ENCODE results near the gene CPT1C.
"Not testable (repeated sequence)": the region's sequence is repeated elsewhere in the genome, so short reads cannot be mapped to it uniquely, and the experiment has no call there.

The CPT1C gene

GRCh38 chr19:49699364-49699763, 8.4 kb downstream of the CPT1C start:
- no peak for DNase-seq (ENCODE audit: insufficient read length, low spot score)
- no peak for FAIRE-seq

GRCh38 chr19:49700563-49700962, 9.6 kb downstream of the CPT1C start:
- DNase-seq (ENCODE audit: insufficient read length, low spot score) (no peak), FAIRE-seq (no peak)

DNA sequence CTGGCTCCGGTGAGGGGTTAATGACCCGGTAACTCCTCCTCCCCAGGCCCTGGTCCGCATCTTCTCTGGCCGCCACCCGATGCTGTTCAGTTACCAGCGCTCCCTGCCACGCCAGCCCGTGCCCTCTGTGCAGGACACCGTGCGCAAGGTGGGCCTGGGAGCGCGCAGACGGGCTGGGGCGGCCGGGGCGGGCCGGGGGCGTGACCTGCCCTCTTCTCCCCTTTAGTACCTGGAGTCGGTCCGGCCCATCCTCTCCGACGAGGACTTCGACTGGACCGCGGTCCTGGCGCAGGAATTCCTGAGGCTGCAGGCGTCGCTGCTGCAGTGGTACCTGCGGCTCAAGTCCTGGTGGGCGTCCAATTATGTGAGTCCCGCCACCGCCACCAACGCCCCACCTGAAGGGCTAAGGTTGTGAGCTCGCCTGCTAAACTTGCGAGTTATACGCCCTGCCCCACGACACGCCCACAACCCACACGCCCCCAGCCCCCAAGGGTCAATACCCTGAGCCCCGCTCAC, 10.4 kb downstream of the CPT1C start:
- no peak for DNase-seq (ENCODE audit: insufficient read length, low spot score)

GRCh38 chr19:49704888-49705642, 14.1 kb downstream of the CPT1C start:
- FAIRE-seq: no peak
- no peak for DNase-seq (ENCODE audit: insufficient read length, low spot score)

More for the DNA sequence above, 10.4 kb downstream of the CPT1C start:
- FAIRE-seq: no peak

DNA sequence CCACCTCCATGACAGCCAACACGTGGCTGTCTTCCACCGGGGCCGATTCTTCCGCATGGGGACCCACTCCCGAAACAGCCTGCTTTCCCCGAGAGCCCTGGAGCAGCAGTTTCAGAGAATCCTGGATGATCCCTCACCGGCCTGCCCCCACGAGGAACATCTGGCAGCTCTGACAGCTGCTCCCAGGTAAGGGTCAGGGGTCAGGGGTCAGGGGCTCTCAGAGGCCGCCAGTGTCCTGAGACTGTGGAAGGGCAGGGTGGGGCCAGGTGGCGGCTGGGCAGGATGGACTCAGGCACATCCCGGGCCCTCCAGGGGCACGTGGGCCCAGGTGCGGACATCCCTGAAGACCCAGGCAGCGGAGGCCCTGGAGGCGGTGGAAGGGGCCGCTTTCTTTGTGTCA, 15.0 kb downstream of the CPT1C start:
- DNase-seq (ENCODE audit: insufficient read length, low spot score) (no peak), FAIRE-seq (no peak)

DNA sequence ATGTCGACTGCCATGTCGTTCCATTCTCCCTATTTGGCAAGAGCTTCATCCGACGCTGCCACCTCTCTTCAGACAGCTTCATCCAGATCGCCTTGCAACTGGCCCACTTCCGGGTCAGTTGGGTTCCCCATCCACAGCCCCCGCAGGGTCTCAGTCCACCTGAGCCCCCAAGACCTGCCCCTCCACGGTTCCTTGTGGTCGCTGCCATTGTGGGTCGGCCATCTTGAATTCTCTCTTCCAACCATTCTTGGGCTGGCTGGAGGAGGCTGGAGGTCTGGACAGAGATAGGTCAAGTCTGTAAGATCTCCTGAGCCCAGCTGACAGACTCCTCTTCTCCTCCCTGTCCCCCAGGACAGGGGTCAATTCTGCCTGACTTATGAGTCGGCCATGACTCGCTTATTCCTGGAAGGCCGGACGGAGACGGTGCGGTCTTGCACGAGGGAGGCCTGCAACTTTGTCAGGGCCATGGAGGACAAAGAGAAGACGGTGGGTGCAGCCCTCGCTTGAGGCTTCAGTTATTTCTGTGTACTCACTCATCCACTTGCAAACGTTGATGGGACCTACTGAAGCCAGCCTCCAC, 19.5 kb downstream of the CPT1C start:
- DNase-seq (ENCODE audit: insufficient read length, low spot score) (peak; percentile 29), FAIRE-seq (no peak)

DNA sequence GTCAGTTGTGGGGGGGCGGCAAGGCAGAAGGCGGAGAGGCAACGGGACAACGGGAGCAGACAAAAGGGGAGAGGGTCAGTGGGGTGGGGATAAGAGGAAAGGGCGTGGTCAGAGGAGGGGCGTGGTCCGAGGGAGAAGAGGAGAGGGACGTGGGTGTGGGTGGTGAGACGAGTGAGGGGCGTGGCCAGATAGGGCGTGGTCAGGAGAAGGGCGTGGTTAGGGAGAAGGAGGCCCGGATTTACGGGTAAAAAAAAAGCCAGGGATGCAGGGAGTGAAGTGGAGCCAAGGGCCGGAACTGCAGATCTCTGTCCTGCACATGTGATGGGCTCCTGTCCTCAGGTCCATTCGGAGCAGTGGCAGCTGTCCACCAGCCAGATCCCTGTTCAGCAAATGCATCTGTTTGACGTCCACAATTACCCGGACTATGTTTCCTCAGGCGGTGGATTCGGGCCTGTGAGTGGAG, 21.5 kb downstream of the CPT1C start:
- DNase-seq (ENCODE audit: insufficient read length, low spot score) (peak; percentile 17), FAIRE-seq (no peak)

DNA sequence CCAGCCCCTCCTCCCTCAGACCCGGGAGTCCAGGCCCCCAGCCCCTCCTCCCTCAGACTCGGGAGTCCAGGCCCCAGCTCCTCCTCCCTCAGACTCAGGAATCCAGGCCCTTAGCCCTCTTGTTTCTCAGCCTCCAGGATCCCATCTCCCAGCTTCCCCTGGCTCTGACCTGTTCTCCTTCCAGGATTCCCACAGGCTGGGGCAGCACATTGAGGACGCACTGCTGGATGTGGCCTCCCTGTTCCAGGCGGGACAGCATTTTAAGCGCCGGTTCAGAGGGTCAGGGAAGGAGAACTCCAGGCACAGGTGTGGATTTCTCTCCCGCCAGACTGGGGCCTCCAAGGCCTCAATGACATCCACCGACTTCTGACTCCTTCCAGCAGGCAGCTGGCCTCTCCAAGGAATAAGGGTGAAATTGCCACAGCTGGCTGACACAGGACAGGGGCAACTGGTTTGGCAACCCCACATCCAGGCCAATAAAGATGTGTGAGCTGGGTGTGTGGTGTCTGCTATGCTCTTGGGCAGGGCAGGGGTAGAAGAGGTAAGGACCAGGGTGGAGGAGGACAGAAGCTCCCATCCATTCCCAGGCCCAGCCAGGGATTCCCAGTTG, 22.4 kb downstream of the CPT1C start:
- FAIRE-seq (no peak), DNase-seq (ENCODE audit: insufficient read length, low spot score) (no peak)

GRCh38 chr19:49716154-49716553, 25.2 kb downstream of the CPT1C start:
- FAIRE-seq (no peak), DNase-seq (ENCODE audit: insufficient read length, low spot score) (no peak)

DNA sequence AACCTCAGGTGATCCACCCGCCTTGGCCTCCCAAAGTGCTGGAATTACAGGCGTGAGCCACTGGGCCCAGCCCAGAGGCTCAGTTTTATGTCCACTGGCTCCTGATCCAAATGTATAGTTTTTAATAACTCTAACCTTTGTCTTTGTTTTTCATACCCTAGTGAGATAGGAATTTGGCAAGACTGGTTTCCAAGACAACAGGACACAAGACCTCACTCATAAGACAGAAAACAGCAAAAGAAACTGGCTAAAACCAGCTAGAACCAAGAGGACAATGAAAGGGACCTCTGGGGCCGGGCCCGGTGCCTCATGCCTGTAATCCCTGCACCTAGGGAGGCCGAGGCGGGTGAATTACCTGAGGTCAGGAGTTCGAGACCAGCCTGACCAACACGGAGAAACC, 27.6 kb downstream of the CPT1C start:
- no peak for DNase-seq (ENCODE audit: insufficient read length, low spot score)
- FAIRE-seq: no peak

GRCh38 chr19:49718991-49719390, 28.1 kb downstream of the CPT1C start:
- FAIRE-seq (no peak), DNase-seq (ENCODE audit: insufficient read length, low spot score) (no peak)

DNA sequence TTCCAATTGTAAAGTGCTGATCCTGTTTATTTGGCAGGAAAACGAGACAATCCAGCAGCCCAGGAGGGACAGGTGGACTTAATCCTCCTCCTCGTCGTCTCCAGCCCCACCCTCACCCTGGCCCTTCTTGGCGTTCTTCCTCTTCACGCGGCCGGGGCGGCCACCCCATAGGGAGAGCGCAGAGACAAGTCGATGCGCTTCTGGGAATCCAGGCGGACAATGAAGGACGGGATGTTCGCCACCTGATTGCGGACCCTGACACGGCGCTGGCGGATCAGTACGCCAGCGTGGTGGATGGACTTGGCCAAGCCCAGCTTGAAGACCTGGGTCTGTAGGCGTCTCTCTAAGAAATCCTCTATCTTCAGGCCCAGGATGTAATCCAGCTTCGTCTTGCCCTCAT, 28.5 kb downstream of the CPT1C start:
- not testable (repeated sequence) for DNase-seq (ENCODE audit: insufficient read length, low spot score)

DNA sequence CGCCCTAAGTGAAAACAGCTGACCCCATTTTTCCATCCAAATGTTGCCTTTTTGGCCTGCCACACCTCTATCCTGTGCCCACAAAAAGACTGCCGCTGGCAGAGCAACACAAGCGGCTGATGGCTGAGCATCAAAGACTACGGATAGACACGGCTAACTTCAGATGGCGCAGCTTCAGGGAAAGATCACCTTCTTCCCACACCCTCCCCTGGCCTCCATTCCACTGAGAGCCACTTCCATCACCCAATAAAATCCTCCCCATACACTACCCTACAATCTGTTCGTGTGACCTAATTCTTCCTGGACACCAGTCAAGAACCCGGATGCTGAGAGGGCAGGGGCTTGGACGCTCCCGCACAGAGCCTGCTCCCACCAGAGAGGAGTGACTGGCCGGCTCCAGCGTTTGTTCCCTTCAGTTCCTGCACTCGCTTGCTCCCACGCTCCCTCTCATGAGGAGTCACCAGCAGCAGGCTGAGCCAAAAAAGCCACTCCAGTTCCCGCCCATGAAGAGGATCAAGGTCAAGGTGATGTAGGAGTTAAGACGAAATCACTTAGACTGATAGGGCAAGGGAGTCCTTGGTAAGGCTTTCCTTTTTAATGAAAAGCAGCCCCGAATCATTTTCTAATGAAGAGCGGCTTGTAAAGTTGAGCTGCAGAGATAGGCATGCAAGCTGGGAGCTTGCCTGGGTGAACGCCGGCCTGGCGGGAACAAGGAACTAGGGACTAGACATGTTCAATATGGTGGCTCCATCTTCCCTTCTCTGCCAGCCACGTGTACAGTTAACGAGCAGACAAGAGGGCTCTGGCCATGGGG, 36.5 kb downstream of the CPT1C start:
- no peak for FAIRE-seq
- no peak for DNase-seq (ENCODE audit: insufficient read length, low spot score)

More for the DNA sequence above, 28.5 kb downstream of the CPT1C start:
- not testable (repeated sequence) for FAIRE-seq

DNA sequence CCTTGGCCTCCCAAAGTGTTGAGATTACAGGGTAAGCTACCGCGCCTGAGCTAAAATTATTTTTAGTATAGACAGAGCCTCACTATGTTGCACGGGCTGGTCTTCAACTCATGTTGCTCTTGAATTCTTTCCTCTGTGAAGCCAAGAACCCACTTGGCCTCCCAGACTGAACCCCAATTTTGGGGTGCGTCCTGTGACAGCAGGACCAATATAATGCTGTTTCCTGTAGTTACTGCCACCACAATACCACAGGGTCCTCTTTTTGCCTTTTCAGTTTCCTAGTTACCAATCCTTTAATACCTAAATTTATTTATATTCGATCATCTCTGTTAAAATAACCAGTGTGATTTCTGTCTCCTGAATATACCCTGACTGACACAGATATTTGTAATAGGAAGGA, 39.2 kb downstream of the CPT1C start:
- FAIRE-seq (no peak), DNase-seq (ENCODE audit: insufficient read length, low spot score) (no peak)

DNA sequence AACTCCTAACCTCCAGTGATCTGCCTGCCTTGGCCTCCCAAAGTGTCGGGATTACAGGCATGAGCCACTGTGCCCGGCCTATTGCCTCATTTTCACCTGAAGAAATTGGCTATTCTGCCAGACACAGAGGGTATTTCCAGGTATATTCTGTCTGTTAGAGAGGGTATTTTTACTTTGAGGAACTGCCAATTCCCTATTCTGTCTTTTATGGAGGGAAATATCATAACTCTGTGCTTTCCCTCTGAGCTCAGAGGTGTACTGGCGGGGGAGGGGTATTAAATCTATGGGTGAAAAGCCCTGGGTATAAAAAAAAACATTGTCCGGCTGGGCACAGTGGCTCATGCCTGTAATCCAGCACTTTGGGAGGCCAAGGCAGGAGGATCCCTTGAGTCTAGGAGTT, 47.4 kb downstream of the CPT1C start:
- FAIRE-seq (no peak), DNase-seq (ENCODE audit: insufficient read length, low spot score) (no peak)

GRCh38 chr19:49739098-49739497, 48.2 kb downstream of the CPT1C start:
- DNase-seq (ENCODE audit: insufficient read length, low spot score) (no peak), FAIRE-seq (no peak)

DNA sequence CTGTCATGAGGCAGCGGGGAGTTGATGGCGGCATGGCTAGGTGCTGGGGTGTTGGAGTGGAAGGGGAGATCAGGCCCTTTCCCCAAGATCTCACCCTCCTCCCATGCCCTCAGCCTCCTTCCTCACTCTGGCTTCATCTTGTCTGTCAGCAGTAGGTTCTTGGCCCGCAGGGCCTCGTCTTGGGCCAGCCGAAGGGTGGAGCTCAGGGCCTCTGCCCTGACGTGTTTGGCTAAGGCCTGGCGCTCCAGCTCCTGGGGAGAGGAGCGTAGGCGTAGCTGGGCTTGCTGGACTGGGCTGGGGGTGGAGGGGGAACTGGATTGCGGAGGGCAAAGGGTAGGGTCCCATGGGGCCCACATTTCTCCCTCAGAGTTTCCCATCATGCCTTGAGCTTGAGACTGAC, 49.0 kb downstream of the CPT1C start:
- no peak for DNase-seq (ENCODE audit: insufficient read length, low spot score)
- no peak for FAIRE-seq

- DNase-seq (ENCODE audit: insufficient read length, low spot score) (no peak), FAIRE-seq (peak; percentile 68)
Measured at GRCh38 chr19:49741210-49741844, 50.4 kb downstream of the CPT1C start.

DNA sequence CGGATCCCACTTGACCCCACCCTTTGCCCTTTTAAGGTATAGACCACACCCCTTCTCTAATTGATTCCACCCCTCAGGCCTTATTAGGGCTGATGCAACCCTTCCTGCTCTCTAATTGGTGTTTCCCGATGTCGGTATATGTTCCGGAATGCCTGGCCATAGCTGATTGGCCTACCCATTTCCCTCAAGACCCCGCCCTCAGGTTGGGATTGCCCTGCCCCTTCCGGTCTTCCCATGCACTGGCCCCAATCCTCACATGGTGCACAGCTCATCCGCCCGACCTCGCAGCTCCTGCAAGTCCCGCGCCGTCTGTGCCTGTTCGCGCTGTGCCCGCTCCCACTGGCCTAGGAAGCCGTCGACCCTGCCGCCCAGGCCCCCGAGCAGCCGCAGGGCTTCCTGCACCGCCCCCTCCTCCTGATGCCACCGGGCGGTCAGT, 54.0 kb downstream of the CPT1C start:
- FAIRE-seq (no peak), DNase-seq (ENCODE audit: insufficient read length, low spot score) (no peak)

GRCh38 chr19:49746206-49746958, 55.5 kb downstream of the CPT1C start:
- FAIRE-seq (no peak), DNase-seq (ENCODE audit: insufficient read length, low spot score) (no peak)
